Tibial artery (tissue), 4 donors: Measurements from ENCODE around the gene HORMAD2.

Experiments
- DNase-seq, 2 donors: peaks; one replicate each; pipeline ENCODE4 v3.0.0-alpha.2; 2019
- H3K27ac ChIP-seq, 2 donors: fragments of 200-600 bp; sonication (generic) in 1 of 2; 1 replicate in 1 of 2; 2 replicates in 1 of 2; pipeline ENCODE4 v1.5.1; 2018 to 2019; ENCODE audit warnings: mild to moderate bottlenecking in 1 of 2
- H3K27me3 ChIP-seq, 2 donors: fragments of 200-600 bp; sonication (generic) in 1 of 2; one replicate each; pipeline versions ENCODE4 v1.5.1 to v1.6.0; 2016 to 2019
- H3K36me3 ChIP-seq, 3 donors: fragments of 200-600 bp; sonication (generic) in 2 of 3; one replicate each; pipeline ENCODE4 v1.5.1; 2016 to 2019; ENCODE audit warnings: mild to moderate bottlenecking in 2 of 3
- H3K4me1 ChIP-seq, 4 donors: fragments of 200-600 bp; sonication (generic) in 2 of 4; 1 replicate in 3 of 4; 2 replicates in 1 of 4; pipeline ENCODE4 v1.5.1; 2016 to 2019
- H3K4me3 ChIP-seq, 2 donors: fragments of 200-600 bp; sonication (generic) in 1 of 2; 1 replicate in 1 of 2; 2 replicates in 1 of 2; pipeline ENCODE4 v1.5.1; 2018 to 2019; ENCODE audit warnings: mild to moderate bottlenecking in 2 of 2
- H3K9me3 ChIP-seq, 3 donors: fragments of 200-600 bp; sonication (generic) in 1 of 3; one replicate each; pipeline ENCODE4 v1.5.1; 2016 to 2019
- intact Hi-C: fragments of 100-400 bp; cut with DNase I; formaldehyde crosslinking; loops from one replicate; pipeline ENCODE4 v1.15.0; 2023; ENCODE audit warnings: low total_unique reads
- TF ChIP-seq, protein P1 (sequence below), 2 experiments: fragments of 200-600 bp in 1 of 2; fragments of 450-650 bp in 1 of 2; IDR thresholded peaks; one replicate each; pipeline ENCODE4 v1.5.1; 2017 to 2019; ENCODE audit warnings: antibody characterized with exemption in 2 of 2, mild to moderate bottlenecking in 1 of 2, moderate library complexity in 1 of 2

Gene HORMAD2

DNA sequence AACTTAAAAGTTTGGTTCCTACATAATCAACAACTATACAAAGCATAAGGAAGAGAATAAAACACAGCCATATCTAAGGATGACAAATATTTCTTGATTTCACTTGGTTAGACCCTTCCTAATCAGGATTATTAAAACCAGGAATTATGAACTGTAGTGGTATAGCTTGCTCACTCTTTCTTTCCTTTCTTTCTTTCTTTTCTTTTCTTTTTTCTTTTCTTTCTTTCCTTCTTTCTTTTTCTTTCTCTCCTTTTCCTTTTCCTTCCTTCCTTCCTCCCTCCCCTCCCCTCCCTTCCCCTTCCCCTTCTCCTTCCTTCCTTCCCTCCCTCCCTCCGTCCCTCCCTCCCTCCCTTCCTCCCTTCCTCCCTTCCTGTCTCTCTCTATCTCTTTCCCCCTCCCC is 78.0 kb downstream of the HORMAD2 start:
- Histone ChIP-seq H3K4me1 (no peaks in the 10 kb centered on the region), H3K36me3 (no peaks in the 10 kb centered on the region), H3K4me3 (no peak overlapping the region), H3K27me3 (peaks cover 0 to 9% of the 10 kb centered on the region in 2 donors), H3K9me3 (no peaks in the 10 kb centered on the region), H3K27ac (no peak overlapping the region)
- intact Hi-C loops: no loop called here
- no peak for DNase-seq
- TF ChIP-seq, protein P1, sequence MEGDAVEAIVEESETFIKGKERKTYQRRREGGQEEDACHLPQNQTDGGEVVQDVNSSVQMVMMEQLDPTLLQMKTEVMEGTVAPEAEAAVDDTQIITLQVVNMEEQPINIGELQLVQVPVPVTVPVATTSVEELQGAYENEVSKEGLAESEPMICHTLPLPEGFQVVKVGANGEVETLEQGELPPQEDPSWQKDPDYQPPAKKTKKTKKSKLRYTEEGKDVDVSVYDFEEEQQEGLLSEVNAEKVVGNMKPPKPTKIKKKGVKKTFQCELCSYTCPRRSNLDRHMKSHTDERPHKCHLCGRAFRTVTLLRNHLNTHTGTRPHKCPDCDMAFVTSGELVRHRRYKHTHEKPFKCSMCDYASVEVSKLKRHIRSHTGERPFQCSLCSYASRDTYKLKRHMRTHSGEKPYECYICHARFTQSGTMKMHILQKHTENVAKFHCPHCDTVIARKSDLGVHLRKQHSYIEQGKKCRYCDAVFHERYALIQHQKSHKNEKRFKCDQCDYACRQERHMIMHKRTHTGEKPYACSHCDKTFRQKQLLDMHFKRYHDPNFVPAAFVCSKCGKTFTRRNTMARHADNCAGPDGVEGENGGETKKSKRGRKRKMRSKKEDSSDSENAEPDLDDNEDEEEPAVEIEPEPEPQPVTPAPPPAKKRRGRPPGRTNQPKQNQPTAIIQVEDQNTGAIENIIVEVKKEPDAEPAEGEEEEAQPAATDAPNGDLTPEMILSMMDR (IDR thresholded peaks at IDR 0.05): no peak

DNA sequence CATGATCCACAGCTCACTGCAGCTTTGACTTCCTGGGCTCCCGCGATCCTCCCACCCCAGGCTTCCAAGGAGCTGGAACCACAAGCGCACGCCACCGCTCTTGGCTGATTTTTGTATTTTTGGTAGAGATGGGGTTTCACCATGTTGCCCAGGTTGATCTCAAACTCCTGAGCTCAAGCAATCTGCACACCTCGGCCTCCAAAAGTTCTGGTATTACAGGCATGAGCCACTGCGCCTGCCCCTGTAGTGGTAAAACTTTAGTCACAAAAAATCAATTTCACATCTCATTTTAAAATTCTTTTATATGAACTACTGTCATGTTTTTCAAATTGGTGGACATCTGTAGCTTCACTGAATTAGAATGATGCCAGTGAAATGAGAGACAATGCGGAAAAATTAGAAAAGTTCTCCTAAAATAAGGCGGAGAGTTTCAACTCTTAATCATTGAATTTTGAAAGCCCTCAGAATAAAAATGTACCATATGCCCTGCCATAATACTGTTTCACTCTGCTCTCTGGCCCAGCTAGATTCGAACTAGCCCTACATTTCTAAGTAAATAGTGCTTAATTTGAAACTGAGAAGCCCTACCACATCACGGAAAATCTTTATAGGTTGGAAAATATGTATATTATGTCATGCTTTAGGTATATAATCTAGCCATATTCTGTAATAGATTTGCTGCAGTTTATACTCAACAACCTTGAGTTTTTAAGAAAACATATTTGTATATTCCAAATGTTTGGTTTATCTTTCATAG is 78.7 kb downstream of the HORMAD2 start:
- DNase-seq: no peak

DNA sequence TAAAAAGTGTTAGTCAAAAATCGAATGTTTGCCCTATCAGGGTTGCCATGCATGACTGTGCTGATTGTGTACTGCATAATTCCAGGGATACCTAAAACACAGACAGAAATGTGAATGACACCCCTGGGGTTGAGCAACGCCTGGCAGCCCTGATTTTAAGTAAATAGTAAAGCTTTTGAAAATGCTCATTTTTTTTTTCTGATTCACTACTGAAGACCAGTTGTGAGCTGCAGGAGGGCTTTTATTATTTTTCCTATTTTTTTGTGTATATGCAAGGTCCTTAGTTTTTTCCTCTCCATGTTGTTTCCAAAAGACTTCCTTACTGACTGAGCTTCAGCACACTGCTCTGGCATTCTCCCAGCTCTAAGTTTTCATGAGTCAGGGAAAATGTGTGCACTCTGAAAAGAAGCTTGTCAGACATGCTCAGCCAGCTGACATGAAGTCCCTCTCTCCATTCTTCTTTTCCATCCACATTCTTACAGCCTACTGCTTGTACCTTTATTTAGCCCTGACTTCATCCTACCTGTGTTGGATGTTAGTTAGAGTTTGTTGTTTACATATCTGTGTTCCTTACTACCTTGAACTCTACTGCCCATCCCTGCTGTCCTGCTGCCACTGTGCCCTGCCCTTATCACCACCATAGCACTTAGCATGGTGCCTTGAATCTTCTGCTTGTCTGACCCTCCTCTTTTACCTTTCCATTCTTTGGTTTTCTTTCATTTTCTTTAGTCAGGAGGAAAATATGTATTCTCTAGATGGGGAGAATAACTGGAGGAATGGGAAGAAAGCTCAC is 79.5 kb downstream of the HORMAD2 start:
- Histone ChIP-seq H3K27ac (no peak overlapping the region), H3K9me3 (no peaks in the 10 kb centered on the region), H3K4me1 (no peaks in the 10 kb centered on the region), H3K36me3 (no peaks in the 10 kb centered on the region), H3K27me3 (peaks cover 0 to 9% of the 10 kb centered on the region in 2 donors), H3K4me3 (no peak overlapping the region)
- TF ChIP-seq, protein P1 (IDR thresholded peaks at IDR 0.05): no peak
- intact Hi-C loops: no loop called here
- no peak for DNase-seq

More for the DNA sequence above, 78.7 kb downstream of the HORMAD2 start:
- no peaks in the 10 kb centered on the region for H3K4me1 ChIP-seq
- peaks cover 0 to 9% of the 10 kb centered on the region in 2 donors for H3K27me3 ChIP-seq
- intact Hi-C loops: no loop called here
- no peak overlapping the region for H3K4me3 ChIP-seq
- TF ChIP-seq, protein P1 (IDR thresholded peaks at IDR 0.05): no peak
- H3K36me3 ChIP-seq: no peaks in the 10 kb centered on the region
- no peaks in the 10 kb centered on the region for H3K9me3 ChIP-seq
- no peak overlapping the region for H3K27ac ChIP-seq

DNA sequence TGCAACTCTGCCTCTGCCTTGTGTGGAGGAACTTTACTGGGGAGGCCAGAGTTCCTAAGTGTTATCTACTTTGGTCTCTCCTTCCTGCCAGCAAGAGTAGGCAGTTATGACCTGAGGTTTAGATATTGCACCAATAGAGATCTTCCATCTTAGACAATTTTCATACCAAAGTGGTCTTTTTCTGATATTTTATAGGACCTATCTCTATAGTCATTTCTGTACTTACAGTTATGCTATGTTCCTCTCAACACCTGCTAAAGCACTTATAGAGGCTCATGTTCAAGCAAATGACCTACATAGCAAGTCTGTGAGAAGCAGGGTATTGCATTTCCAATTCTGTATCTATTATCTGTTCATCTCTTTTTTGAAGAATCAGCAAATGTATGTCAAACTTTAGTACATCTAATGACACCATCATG is 80.8 kb downstream of the HORMAD2 start:
- DNase-seq: no peak
- Histone ChIP-seq H3K27ac (no peak overlapping the region), H3K4me1 (no peaks in the 10 kb centered on the region), H3K9me3 (no peaks in the 10 kb centered on the region), H3K27me3 (peaks cover 0 to 5% of the 10 kb centered on the region in 2 donors), H3K4me3 (no peak overlapping the region), H3K36me3 (no peaks in the 10 kb centered on the region)
- TF ChIP-seq, protein P1 (IDR thresholded peaks at IDR 0.05): no peak
- intact Hi-C loops: no loop called here

DNA sequence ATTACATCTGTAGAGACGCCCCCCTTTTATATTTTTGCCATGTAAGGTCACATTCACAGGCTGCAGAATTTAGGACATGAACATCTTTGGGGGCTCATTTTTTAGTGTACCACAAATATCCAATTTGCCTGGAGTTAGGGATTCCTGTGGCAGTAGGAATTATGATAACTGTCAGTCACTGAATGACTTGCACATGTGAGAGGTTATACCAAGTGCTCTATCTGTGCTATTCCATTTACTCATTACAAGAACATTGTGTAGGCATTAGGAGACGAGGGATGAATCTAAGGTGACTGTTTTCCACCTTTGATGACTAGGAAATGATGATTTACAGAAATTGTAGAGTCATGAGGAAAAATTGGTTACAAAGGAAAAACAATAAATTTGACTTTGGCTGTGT is 87.0 kb downstream of the HORMAD2 start:
- H3K36me3 ChIP-seq: no peaks in the 10 kb centered on the region
- intact Hi-C loops: no loop called here
- TF ChIP-seq, protein P1 (IDR thresholded peaks at IDR 0.05): no peak
- no peaks in the 10 kb centered on the region for H3K4me1 ChIP-seq
- H3K4me3 ChIP-seq: no peak overlapping the region
- no peak overlapping the region for H3K27ac ChIP-seq
- H3K9me3 ChIP-seq: no peaks in the 10 kb centered on the region
- H3K27me3 ChIP-seq: peaks cover 0 to 9% of the 10 kb centered on the region in 2 donors
- DNase-seq: no peak
